Stimulated activated CD4-positive, alpha-beta T cell treated with anti-CD3 and anti-CD28 coated beads, TNF-alpha, amount 100 ng/mL, for 4 hours (primary cell): ENCODE measurements around the gene CHAC2.
"Not testable (repeated sequence)": the region's sequence is repeated elsewhere in the genome, so short reads cannot be mapped to it uniquely, and the experiment has no call there.

ENCODE experiments used
- DNase-seq, 3 experiments: peaks; one replicate each; pipeline ENCODE4 v3.0.0-alpha.2; 2020; ENCODE audit warnings: low read depth in 3 of 3

CHAC2 gene

DNA sequence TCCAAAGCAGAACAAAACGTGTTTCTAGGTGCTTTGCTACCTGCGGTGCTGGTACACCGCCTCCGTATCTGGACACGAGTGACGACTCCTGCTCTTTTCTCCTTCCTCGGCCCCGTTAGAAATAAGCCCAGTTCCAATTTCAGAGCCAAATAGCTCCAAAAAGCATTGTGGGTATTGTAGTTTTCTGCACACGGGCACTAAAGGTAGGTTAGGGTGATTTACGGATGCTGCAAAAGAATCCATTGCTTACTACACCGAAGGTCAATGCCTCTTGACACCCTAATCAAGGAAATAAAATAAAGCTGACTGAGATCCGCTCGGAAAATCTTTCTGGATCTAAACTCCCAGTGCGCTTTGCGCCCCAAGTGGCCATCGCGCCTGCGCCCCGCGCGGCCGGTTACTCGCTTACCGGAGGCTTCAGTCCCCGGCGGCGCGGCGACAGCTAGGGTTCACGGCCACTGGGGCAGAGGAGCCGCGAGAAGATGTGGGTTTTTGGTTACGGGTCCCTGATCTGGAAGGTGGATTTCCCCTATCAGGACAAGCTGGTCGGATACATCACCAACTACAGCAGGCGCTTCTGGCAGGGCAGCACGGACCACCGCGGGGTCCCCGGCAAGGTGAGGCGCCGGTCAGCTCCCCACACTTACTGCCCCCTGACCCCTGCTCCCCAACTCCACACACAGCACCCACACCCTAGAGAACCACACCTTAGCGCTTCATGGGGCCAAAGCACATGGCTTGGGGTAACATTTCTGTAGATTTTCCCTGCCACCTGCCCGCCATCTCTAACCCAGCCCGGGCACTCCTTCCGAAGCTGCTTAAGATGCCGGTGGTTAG, at the start of gene CHAC2:
Gene CHAC2 (plus strand): TSS at position 400 of the 837 bp plus-strand sequence. CDS start 83 bp downstream, at position 483.
- peak; percentile 59 to 86 (median 66) for DNase-seq

DNA sequence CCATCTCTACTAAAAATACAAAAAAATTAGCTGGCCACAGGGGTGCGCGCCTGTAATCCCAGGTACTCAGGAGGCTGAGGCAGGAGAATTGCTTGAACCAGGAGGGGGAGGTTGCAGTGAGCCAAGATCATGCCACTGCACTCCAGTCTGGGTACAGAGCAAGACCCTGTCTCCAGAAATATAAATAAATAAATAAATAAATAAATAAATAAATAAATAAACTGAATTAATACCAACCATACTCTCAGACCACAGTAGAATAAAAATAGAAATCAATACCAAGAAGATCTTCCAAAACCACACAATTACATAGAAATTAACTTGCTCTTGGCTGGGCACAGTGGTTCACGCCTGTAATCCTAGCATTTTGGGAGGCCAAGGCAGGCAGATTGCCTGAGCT, 46.7 kb upstream of the CHAC2 start:
- not testable (repeated sequence) for DNase-seq

DNA sequence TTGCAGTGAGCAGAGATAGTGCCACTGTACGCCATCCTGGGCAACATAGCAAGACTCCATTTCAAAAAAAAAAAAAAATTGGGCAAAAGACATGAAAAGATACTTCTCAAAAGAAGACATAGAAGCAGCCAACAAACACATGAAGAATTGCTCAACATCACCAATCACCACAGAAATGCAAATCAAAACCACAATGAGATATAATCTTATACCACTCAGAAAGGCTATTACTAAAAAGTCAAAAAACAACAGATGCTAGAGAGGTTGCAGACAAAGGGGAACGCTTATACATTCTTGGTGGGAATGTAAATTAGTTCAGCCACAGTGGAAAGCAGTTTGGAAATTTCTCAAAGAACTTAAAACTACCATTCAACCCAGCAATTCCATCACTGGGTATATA, 43.1 kb upstream of the CHAC2 start:
- no peak for DNase-seq

DNA sequence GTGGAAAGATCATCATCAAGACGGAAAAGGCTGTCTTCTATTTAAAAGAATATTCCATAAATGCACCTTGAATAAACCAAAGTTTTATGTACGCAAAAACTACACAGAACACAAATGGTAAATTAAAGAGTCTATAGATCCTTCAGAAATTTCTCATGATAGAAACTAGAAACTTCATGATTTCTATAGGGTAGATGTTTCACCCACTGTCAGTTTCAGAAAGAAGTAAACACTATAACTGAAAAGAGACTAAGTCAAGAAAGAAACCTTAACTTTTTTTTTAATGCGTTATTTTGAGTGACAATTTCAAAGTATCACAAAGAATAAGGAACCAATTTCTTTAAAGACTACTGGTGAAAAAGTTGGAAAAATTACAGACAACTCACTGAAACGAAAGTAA, 41.9 kb upstream of the CHAC2 start:
- no peak for DNase-seq

DNA sequence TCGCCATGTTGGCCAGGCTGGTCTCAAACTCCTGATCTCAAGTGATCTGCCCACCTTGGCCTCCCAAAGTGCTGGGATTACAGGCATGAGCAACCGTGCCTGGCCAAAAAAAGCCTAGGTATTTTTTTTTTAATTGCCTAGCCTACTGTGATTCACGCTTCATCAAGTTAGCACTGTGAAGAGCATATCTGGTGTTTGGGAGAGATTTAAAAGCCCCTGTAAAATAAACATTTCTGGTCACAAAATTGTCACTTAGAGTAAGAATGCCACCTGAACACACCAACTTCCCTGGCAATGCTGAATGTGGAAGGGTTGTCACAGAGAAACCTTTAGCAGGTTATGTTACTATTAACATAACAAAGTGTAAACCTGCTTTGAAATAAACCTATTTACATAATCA, 39.7 kb upstream of the CHAC2 start:
- no peak for DNase-seq

DNA sequence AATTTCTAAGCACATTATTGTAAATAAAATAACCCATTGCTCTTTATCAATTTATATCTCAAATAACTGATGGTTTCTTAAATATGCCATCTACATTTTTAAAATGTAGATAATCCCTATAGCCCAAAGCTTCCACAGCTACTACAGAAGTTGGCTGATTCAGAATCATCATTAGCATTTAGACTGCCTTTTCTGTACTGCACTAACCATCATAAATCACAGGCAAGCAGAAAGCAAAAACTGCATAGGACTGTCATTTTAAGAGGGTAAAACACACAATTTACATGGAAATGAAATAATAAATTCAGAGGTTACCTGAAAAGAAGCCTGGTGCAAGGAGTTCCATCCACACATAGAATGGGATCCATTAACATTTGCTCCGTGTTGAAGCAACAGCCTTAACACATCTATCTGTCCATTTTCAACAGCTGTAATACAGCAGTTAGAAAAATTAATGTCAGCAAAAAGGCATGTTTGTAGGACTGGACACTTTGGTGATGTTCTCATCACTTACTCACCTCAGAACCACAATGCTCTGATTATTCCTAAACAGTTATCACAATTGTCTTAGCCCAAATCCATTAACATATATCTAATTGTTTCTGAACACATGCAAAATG, 38.4 kb upstream of the CHAC2 start:
- DNase-seq = no peak

DNA sequence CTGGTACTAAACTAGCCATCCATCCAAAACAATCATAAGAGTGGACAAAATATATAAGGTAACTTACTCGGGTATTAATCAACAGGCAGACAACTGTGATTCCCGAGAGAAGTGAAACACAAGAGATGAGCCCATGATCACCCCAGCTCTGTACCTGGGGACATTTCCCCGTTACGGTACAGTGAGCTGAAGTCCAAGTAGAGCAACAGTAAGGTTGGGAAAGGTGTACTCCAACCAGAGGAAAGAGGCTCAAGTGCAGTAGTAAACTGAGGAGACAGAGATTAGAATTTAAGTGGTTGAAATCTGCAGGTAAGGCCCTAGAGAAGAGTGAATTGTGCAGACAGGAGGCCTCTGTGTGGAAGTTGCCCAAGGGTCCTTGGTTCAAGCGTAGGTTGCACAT, 30.5 kb upstream of the CHAC2 start:
- DNase-seq = no peak

DNA sequence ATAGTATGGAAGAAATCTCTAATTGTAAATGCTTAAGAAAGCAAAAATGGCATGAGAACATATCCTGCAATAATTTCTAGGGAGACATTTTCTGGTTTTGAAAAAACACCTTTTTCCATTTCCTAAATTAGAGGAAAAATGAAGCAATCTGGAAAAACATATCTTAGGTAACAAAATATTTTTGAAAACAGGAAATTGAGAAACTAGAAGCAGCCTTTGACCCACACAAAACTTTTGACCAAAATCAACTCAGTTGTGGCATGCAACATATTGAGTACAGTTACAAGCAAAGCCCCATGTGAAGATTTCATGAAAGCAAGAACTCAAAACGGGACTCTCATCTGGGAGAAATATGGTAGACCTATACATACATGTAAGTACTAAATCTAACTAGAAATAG, 28.6 kb upstream of the CHAC2 start:
- no peak for DNase-seq

DNA sequence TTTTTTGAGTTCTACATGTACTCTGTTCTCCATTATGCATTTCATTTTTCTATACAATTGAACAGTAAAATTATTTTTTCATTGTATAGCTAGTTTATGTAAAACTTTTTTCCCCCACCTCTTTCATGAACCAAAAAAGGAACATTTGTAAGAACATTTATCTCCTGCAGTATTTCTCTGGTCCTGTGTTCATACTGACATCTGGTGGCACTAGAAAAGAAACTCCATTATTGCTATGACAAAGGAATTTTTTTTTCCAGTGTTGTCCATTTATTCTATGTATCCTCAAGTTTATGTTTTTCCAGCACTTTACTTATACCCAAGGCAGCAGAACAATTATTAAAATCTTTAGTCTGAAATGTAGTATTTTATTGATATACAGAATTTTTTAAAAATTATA, 27.4 kb upstream of the CHAC2 start:
- DNase-seq = no peak

DNA sequence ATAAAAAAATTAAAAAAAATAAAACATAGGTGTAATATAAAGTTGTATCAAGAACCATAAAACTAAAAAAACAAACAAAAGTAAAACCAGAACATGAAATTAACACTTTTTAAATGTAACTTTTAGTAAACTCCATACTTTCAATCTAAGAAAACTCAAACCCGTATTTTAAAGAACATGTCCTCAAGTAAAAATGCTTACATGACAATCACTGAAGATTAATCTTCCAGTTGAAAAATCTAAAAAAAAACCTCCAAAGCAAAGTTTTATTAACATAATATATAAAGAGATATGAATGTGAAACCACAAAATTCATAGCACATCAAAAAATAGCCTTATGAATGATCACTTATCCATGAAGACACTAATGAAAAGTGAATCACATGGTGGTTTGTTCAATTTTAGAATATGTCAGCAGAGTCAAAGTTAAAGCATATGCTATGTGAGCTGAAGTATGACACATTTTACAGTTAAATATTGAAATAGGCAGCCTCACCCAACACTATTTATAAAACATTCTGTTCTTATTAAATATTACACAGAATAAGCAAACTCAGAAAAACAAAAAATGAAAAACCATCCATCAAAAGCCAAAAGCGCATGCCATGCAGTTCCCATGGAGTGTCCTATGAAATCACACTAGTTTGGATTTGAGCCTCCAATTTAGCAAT, 23.1 kb upstream of the CHAC2 start:
- DNase-seq = no peak

DNA sequence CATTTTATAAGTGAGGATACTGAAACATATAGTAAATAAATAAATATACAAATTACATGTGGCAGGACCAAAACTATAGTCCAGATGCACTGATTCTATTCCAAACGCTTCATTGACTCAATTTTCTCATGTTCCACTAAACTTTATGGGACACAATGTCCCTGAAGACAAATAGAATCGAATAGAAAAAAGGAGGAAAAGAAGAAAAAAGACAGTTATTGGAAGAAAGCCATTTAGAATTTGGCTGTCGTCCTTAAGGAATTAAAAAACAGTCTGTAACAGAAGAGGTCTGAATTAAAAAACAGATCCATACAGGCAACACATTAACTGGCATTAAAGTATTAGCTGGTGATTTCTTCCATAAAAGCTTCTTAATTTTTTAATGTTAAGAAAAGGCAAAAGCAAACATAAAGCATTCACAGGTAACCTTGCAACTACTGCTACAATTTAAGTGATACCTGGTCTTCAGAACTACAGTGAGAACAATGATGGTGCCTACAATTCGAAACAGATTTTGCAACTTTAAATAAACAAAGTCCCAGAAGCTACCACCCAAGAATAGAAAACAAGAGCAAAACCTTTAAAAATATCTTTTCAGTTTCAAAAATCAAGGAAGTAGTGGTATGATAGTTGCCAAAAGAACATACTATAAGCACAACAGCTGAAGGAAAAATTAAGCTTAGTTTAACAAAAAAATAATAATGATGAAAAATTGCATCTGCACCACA, 17.4 kb upstream of the CHAC2 start:
- DNase-seq = no peak

DNA sequence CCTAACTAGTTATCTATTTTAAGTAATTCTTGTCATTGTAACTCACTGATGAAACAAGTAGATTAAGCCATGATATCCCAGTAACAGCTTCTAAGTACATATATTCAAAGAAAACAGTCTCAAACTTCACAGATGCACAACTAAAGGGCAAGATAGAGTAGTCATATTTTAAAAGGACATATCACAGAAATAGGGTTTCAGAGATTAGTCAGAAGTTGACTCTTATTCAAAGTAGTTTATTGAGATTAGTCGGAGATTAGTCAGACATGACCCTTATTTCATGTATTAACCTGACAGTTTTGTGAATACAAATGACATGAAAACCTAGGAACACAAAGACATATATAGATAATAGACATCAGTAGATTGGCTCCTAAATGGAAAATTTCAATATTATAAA, 15.9 kb upstream of the CHAC2 start:
- no peak for DNase-seq

DNA sequence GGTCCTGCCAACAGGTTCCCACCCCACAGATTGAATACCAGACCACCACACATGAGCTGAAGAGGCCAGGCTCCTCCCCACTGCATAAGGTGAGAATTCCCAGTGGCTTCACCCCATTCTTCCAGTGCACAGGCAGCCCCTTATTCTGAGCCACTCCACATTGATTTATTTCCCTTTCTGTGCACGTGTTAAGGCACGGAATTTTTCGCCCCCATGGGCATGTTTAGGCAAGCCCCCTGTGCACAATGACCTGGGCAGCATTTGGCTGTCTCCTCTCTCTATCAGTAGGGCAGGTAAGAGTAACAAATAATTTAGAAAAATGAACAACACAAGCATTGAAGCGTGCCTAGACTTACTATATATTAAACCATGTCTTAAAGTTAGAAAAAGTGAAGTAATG, 15.2 kb upstream of the CHAC2 start:
- no peak for DNase-seq

DNA sequence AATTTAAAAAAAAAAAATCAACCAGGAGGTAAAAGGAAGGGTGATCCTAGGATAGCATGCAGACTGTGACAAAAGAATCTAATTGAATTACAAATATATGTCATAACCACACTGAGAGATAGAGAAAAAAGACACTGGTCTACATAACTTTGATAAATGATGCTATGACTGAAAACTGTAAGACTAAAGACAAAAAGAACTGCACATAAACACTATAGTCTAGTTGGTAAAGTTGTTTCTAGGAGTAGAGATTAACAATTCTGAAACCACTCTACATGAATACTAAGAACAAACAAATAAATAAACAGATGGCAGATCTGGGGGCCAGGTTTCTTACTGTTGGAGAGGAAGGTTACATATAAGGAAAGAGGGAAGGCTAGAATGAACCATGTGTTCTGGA, 14.6 kb upstream of the CHAC2 start:
- DNase-seq = no peak

DNA sequence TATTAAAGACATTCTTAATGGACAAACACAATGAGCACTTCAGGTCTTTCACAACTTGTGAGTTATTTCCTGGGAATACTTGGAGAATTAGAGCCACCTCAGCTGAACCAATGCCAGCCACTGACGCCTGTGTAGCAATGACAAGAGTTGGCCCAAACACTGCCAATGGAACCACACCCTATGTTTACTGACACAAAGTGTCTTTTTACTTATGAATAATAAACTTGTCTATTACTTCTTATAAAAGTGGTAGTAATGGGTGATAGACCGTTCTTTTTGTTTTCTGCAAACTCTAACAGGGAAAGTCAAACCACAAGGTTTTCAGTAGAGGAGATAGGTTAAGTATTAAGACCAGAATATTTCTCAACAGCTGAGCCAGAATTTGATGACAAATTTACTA, 12.5 kb upstream of the CHAC2 start:
- DNase-seq = no peak

DNA sequence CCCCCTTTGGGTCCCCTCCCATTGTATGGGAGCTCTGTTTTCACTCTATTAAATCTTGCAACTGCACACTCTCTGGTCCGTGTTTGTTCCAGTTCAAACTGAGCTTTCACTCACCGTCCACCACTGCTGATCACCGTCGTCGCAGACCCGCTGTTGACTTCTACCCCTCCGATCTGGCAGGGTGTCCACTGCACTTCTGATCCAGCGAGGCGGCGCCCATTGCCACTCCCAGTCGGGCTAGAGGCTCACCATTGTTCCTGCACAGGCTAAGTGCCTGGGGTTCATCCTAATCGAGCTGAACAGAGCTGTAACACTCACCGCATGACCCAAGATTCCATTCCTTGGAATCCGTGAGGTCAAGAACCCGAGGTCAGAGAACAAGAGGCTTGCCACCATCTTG, 11.0 kb upstream of the CHAC2 start:
- no peak for DNase-seq

DNA sequence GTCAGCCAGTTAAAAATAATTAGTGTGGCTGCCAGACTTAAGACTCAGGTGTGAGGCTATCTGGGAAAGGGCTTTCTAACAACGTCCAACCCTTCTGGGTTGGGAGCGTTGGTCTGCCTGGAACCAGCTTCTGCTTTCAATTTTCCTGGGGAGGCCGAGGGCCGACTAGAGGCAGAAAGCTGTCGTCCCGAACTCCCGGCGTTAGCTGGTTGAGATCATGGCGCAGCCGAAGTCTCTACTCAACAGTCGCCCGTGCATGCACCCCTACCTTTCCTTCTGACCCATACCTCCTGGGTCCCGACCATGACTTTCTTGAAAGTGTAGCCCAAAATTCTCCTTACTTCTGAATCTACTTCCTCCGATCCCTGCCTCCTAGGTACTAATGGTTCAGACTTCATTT, 10.4 kb upstream of the CHAC2 start:
- DNase-seq = not testable (repeated sequence)

DNA sequence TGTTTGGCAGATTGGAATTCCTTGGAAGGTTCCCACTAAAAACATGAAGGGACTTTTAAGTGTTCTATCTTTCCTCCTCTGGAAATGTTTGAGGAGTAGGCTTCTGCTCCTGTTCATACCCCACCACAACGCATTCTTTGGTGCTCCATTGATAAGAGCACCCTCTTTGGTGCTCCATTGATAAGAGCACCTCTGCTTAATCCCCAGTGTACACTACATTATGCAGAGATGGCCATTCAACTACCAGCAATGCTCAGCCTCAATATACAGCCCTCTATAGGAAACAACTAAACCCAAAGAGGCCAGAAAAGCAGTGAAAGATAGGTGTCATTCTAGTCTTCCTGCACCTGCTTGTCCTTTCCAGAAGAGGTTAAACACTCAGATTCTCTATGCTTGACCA, 1.8 kb upstream of the CHAC2 start:
- no peak for DNase-seq

DNA sequence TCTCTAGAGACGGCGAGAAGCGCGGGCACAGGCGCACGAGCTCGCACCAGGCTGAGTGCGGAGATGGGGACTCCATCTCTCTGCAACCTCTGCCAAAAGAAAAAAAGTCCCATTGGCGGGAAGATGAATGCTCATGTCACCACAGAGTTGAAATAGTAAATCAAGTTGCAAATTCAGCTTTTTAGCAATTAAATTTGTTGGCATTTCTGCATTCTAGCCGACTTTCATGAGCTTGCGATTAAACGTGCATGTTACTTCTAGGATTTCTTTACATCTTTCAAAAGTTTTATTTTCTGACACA, 588 bp downstream of the CHAC2 start:
- DNase-seq = no peak

DNA sequence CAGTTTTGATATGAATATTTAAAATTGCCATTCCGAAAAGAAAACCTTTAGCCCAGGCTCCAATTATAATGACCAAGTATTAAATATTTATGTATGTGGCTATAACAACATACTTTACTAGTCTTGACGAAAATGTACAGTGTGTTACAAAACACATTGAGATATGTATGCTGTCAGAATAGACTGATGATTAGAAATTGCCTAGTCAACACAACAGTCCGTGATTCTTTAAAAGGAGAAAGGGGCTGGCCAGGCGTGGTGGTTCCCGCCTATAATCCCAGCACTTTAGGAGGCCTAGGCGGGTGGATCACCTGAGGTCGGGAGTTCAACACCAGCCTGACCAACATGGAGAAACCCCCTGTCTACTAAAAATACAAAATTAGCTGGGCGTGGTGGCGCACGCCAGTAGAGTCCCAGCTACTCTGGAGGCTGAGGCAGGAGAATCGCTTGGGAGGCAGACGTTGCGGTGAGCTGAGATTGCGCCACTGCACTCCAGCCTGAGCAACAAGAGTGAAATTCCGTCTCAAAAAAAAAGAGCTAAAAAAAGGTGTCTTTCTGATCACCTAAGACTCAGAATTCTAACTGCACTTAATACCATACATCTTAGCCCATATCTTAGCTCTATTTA, 1.8 kb downstream of the CHAC2 start:
- no peak for DNase-seq

DNA sequence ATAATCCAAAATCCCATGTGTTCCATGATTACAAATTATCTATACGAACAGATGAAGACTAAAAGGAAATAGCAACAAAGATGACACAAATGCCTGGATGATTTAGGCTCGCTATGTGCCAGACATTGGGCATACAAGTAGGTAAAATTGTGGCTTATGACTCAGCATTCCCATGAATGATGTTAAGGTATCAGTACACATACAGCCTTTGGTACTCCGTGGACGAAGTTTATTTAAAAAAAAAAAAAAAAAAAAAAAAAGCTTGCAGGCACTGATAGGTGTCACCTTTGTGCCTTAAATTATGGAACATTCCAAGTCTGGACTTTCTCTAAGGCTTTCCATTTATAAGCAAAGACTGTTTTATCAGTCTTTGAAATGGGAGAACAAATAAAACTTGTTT, 2.7 kb downstream of the CHAC2 start:
- no peak for DNase-seq

DNA sequence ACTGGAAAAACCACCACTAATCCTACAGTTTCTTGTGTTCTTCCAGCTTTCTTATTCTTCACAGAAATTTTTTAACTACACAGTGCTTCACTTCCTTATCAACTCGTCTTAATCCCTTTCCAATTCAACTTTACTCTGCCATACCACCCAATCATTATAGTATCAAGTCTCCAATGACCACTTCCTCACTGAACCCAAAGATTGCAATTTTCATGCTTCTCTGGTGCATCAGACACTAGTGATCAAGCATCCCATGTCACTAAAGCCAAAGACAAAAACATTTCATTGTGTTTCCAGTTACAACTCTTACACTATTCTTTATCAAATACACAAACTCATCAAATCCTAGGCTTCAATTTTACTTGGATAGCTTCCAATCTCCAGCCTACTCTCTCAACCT, 9.5 kb downstream of the CHAC2 start:
- no peak for DNase-seq
